Glutamatergic neuron (in vitro differentiated cells): ENCODE results near the gene FIS1. TPM values are rescaled to one million over a fixed set of nuclear protein-coding genes. Genes with fewer than 3 reads are reported as not detected.

Experiments
- DNase-seq: peaks from one replicate; pipeline ENCODE4 v3.0.0; 2022
- H3K27ac Mint-ChIP-seq: one replicate; pipeline ENCODE4 v1.8.0; 2020; ENCODE audit warnings: mild to moderate bottlenecking, mixed read lengths, inconsistent platforms; ENCODE audit not compliant: unreplicated experiment
- H3K27me3 Mint-ChIP-seq: one replicate; pipeline ENCODE4 v1.8.0; 2020; ENCODE audit warnings: mild to moderate bottlenecking, moderate library complexity, mixed read lengths, inconsistent platforms; ENCODE audit not compliant: unreplicated experiment
- H3K36me3 Mint-ChIP-seq: one replicate; pipeline ENCODE4 v1.8.0; 2020; ENCODE audit warnings: mild to moderate bottlenecking, mixed read lengths, inconsistent platforms; ENCODE audit not compliant: unreplicated experiment
- H3K4me1 Mint-ChIP-seq: one replicate; pipeline ENCODE4 v1.8.0; 2020; ENCODE audit warnings: mild to moderate bottlenecking, low read depth, mixed read lengths, inconsistent platforms; ENCODE audit not compliant: unreplicated experiment
- H3K4me3 Mint-ChIP-seq: one replicate; pipeline ENCODE4 v1.8.0; 2020; ENCODE audit warnings: mild to moderate bottlenecking, mixed read lengths, inconsistent platforms; ENCODE audit not compliant: unreplicated experiment
- H3K9me3 Mint-ChIP-seq: one replicate; pipeline ENCODE4 v1.8.0; 2020; ENCODE audit warnings: mild to moderate bottlenecking, moderate library complexity, mixed read lengths, inconsistent platforms; ENCODE audit not compliant: unreplicated experiment
- total RNA-seq: library from RNA; stranded (reverse); fragmentation: NEBNext Ultra II Directional; extraction: Animal tissue kit (Norgen Biotek cat#: 25700); gene quantifications from one replicate; pipeline ENCODE4 v1.2.1, GENCODE V29; 2021; ENCODE audit not compliant: unreplicated experiment
- TF ChIP-seq, protein P1 (sequence below): fragments of 200-600 bp; sonication (generic); IDR thresholded peaks from one replicate; pipeline ENCODE4 v1.5.0; 2021; ENCODE audit not compliant: partially characterized antibody, unreplicated experiment

The FIS1 gene
- total RNA-seq, 1 donor from 2014 or later: 128 TPM

DNA sequence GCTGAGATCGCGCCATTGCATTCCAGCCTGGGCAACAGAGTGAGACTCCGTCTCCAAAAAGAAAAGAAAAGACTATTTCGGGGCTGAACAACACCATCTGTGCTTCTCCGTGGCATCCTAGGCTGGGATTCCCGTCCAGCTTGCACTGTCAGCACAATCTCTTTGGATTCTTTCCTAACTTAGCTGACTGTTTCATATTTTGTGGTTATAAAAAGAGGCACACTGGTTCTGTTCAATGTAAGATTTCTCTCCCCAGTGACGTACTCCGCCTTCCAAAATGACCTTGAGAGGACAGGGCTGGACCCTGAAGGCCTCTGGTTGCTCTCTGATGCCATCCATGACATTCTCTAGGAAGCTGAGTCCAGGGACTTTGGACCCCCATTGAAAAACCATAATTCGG lies 18.2 kb downstream of the FIS1 start:
- H3K27me3 Mint-ChIP-seq: peaks cover 4% of the 10 kb centered on the region
- DNase-seq: no peak
- H3K4me3 Mint-ChIP-seq: no peak overlapping the region
- TF ChIP-seq, protein P1, sequence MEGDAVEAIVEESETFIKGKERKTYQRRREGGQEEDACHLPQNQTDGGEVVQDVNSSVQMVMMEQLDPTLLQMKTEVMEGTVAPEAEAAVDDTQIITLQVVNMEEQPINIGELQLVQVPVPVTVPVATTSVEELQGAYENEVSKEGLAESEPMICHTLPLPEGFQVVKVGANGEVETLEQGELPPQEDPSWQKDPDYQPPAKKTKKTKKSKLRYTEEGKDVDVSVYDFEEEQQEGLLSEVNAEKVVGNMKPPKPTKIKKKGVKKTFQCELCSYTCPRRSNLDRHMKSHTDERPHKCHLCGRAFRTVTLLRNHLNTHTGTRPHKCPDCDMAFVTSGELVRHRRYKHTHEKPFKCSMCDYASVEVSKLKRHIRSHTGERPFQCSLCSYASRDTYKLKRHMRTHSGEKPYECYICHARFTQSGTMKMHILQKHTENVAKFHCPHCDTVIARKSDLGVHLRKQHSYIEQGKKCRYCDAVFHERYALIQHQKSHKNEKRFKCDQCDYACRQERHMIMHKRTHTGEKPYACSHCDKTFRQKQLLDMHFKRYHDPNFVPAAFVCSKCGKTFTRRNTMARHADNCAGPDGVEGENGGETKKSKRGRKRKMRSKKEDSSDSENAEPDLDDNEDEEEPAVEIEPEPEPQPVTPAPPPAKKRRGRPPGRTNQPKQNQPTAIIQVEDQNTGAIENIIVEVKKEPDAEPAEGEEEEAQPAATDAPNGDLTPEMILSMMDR: no peak
- no peaks in the 10 kb centered on the region for H3K4me1 Mint-ChIP-seq
- H3K27ac Mint-ChIP-seq: no peak overlapping the region
- H3K36me3 Mint-ChIP-seq: no peaks in the 10 kb centered on the region
- peaks cover 6% of the 10 kb centered on the region for H3K9me3 Mint-ChIP-seq

DNA sequence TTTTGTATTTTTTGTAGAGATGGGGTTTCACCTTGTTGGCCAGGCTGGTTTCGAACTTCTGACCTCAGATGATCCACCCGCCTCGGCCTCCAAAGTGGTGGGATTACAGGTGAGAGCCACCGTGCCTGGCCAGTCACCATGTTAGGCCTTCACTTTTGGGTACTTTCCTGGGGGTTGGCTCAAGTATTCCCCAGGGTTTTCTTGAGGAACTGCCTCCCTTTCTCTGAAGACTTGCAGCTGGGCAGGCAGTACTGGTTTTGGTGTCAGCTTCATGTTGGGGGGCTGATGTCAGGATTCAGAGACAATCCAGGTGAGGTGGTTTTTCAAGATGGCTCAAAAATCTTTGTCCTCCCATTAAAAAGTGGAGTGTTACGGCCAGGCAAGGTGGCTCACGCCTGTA lies 19.2 kb downstream of the FIS1 start:
- Mint-ChIP-seq H3K4me1 (no peaks in the 10 kb centered on the region), H3K27me3 (no peaks in the 10 kb centered on the region), H3K36me3 (no peaks in the 10 kb centered on the region), H3K9me3 (peaks cover 4% of the 10 kb centered on the region), H3K27ac (no peak overlapping the region), H3K4me3 (no peak overlapping the region)
- TF ChIP-seq, protein P1: no peak
- no peak for DNase-seq

DNA sequence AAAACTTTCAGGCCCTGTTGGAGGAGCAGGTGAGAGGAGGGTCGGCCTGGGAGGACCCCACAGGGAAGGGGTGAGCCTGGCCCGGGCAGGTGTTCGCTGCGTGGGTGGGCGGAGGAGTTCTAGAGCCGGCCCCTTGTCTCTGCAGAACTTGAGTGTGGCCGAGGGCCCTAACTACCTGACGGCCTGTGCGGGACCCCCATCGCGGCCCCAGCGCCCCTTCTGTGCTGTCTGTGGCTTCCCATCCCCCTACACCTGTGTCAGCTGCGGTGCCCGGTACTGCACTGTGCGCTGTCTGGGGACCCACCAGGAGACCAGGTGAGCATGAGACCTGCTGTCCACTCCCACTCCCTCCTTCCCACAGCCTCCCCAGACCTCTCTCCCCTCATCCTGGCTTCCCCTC lies 21.4 kb downstream of the FIS1 start:
- Mint-ChIP-seq H3K9me3 (peaks cover 3% of the 10 kb centered on the region), H3K27me3 (no peaks in the 10 kb centered on the region), H3K4me1 (peaks cover 3% of the 10 kb centered on the region), H3K4me3 (no peak overlapping the region), H3K36me3 (no peaks in the 10 kb centered on the region), H3K27ac (no peak overlapping the region)
- DNase-seq: no peak
- TF ChIP-seq, protein P1: no peak

DNA sequence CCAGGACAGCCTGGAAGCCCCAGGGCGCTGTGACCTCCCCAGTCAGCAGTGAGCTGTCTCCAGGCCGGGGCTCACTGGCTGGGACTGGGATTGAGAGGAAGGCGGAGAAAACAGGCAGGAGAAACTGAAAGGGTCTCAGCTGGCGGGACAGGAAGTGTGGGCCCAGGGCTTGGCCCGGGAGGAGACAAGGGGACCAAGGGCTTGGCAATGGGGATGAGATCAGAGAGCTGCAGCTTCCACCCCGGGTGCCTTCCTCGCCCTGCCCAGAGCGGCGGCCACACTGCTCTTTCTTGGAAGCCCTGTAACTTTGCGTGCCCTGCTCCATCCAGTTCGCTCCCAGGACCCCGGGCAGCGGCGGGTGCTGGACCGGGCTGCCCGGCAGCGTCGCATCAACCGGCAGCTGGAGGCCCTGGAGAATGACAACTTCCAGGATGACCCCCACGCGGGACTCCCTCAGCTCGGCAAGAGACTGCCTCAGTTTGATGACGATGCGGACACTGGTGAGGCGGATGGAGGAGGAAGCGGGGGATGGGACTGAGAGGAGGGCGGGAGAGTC lies 22.5 kb downstream of the FIS1 start:
- TF ChIP-seq, protein P1: no peak
- no peak for DNase-seq
- H3K36me3 Mint-ChIP-seq: no peaks in the 10 kb centered on the region
- H3K4me1 Mint-ChIP-seq: peaks cover 3% of the 10 kb centered on the region
- no peak overlapping the region for H3K4me3 Mint-ChIP-seq
- peaks cover 8% of the 10 kb centered on the region for H3K9me3 Mint-ChIP-seq
- H3K27ac Mint-ChIP-seq: no peak overlapping the region
- H3K27me3 Mint-ChIP-seq: peaks cover 3% of the 10 kb centered on the region

DNA sequence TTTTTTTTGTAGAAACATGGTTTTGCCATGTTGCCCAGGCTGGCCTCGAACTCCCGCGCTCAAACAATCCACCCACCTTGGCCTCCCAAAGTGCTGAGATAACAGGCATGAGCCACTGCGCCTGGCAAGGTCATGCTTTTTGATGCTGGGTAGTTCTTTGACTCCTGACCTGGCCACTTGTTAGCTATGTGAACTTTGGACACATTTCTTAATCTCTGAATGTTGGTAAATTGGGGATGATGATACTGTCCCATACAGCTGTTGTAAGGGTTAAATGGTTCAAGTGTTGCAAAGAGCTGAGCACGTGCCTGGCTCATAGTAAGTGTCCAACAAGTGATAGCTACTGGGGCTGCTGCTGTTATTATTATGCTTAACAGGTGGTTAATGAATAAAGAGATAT lies 24.6 kb downstream of the FIS1 start:
- no peaks in the 10 kb centered on the region for H3K36me3 Mint-ChIP-seq
- no peak overlapping the region for H3K27ac Mint-ChIP-seq
- peaks cover 8% of the 10 kb centered on the region for H3K9me3 Mint-ChIP-seq
- no peak overlapping the region for H3K4me3 Mint-ChIP-seq
- H3K4me1 Mint-ChIP-seq: peaks cover 6% of the 10 kb centered on the region
- TF ChIP-seq, protein P1: no peak
- DNase-seq: no peak
- peaks cover 4% of the 10 kb centered on the region for H3K27me3 Mint-ChIP-seq
